ENCODE data around the gene HSD17B7. TPM values are rescaled to one million over a fixed set of nuclear protein-coding genes. Genes with fewer than 3 reads are reported as not detected.
A peak's percentile ranks its signal among the peaks of the same experiment; 100 is the strongest.

Gene HSD17B7
- total and polyA plus RNA-seq, 4 donors: 24.6 to 34.1 (median 28.8) TPM

DNA sequence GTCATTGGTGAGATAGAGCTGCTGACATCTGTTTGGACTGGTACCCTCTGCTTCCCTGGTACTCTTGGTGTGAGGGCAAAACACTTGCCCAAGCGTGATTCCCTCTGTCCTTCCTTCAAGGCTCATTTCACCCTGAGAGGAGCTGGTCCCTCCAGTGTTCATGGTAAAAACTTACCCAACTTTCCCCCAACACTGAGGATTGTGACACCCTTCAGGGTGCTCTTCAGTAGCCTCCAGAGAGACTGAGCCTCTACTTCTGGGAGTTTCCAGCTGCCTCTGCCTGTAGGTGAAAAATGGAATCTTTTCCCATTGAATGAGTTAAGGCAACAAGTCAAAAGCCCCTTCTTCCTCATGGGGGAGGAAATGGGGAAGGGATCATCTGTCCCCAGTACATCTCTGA, 60.8 kb downstream of the HSD17B7 start:
- no peak overlapping the region for H3K4me3 ChIP-seq (ENCODE audit: low read depth, low read length)
- WGBS (ENCODE audit: insufficient coverage): 88% methylated on average over 1 of the region's 1 CpG
- H3K27ac ChIP-seq (ENCODE audit: low read depth, low read length): no peak overlapping the region
- no peaks in the 10 kb centered on the region for H3K4me1 ChIP-seq (ENCODE audit: control insufficient read depth, insufficient read depth, low read length)
- H3K9me3 ChIP-seq (ENCODE audit: control insufficient read depth, insufficient read depth, low read length): no peaks in the 10 kb centered on the region
- DNase-seq (ENCODE audit: low read depth in 4 of 6, low spot score in 6 of 6): no peak
- no peaks in the 10 kb centered on the region for H3K27me3 ChIP-seq (ENCODE audit: control insufficient read depth, insufficient read depth, low read length)
- no peaks in the 10 kb centered on the region for H3K36me3 ChIP-seq (ENCODE audit: control insufficient read depth, insufficient read depth, low read length)

DNA sequence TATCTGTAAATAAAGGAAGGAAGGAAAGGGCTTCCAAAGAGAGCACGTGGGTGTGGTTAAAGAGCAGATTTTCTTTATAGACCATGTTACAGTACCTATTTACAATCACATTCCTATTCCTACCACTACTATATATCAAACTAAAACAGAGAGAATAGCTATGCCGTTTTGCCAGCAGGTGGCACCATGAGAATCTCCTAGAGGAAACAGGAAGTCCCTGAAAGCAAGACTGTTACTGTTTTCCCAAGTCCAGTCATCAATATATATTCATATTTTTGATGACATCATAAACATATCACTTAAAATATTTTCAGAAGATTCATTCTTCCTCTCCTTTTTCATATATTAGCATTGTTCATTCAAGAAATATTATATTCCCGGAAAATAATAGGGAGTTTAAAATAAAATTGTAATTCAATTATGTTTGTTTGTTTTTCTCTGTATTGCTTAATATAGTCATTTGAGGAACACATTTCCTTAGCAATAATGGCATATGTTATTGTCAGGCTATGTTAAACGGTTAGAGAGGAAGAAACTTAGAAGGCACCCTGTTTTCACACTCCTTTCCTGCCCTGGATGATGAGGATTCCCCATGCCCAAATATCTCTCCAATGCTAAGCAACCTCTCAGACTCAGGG, 63.9 kb downstream of the HSD17B7 start:
- H3K9me3 ChIP-seq (ENCODE audit: control insufficient read depth, insufficient read depth, low read length): no peaks in the 10 kb centered on the region
- WGBS (ENCODE audit: insufficient coverage): no CpG with 5 or more reads among the region's 4 CpGs
- H3K4me1 ChIP-seq (ENCODE audit: control insufficient read depth, insufficient read depth, low read length): no peaks in the 10 kb centered on the region
- no peaks in the 10 kb centered on the region for H3K27me3 ChIP-seq (ENCODE audit: control insufficient read depth, insufficient read depth, low read length)
- H3K36me3 ChIP-seq (ENCODE audit: control insufficient read depth, insufficient read depth, low read length): no peaks in the 10 kb centered on the region
- H3K27ac ChIP-seq (ENCODE audit: low read depth, low read length): no peak overlapping the region
- no peak overlapping the region for H3K4me3 ChIP-seq (ENCODE audit: low read depth, low read length)
- DNase-seq (ENCODE audit: low read depth in 4 of 6, low spot score in 6 of 6): peak in 5 of 6 donors; percentile 51 to 94 (median 57)

DNA sequence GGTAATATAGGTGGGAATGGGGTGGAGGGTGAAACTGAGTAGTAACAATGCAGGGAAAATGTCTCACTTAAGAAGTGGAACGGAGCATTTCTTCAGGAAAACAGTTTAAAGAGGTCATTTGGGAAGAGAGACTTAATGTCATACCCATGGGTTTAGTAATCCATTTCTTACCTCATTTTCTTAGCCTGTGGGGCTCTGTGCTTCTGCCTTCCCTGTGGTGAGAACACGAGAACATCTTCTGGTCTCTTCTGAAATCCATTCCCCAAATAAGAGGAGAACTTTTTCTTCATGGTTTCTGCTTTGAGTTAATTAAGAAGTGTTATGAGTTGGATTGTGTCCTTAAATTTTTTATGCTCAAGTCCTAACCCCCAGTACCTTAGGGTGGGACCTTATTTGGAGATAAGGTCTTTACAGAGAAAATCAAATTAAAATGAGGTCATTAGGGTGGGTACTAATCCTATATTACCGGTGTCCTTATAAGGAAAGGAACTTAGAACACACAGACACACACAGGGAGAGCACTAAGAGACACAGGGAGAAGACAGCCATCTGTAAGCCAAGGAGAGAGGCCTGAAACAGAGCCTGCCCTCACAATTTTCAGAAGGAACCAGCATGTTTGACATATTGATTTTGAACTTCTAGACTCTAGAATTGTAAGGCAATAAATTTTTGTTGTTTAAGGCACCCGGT, 65.1 kb downstream of the HSD17B7 start:
- H3K27ac ChIP-seq (ENCODE audit: low read depth, low read length): no peak overlapping the region
- no peaks in the 10 kb centered on the region for H3K9me3 ChIP-seq (ENCODE audit: control insufficient read depth, insufficient read depth, low read length)
- H3K4me3 ChIP-seq (ENCODE audit: low read depth, low read length): no peak overlapping the region
- no peaks in the 10 kb centered on the region for H3K4me1 ChIP-seq (ENCODE audit: control insufficient read depth, insufficient read depth, low read length)
- DNase-seq (ENCODE audit: low read depth in 4 of 6, low spot score in 6 of 6): no peak
- no peaks in the 10 kb centered on the region for H3K27me3 ChIP-seq (ENCODE audit: control insufficient read depth, insufficient read depth, low read length)
- WGBS (ENCODE audit: insufficient coverage): no CpG with 5 or more reads among the region's 4 CpGs
- H3K36me3 ChIP-seq (ENCODE audit: control insufficient read depth, insufficient read depth, low read length): no peaks in the 10 kb centered on the region

DNA sequence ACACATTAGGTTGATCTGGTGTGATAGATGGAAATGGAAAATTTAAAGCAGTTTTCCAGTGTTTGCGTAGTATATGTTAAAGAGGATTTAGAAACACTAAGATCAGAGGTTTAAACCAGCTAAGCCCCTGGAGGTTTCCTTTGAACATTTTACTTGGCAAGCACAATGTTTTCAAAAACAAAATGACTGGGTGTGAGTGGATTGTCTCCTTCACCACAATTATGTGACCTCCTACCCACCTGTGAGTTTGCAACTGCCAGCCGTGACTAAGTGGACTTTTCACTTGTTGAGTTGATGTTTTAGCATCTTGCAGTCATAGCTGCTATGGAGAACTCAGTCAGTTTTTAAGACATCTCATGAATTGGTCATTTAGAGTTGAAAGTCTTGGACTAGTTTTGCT, 65.8 kb downstream of the HSD17B7 start:
- H3K36me3 ChIP-seq (ENCODE audit: control insufficient read depth, insufficient read depth, low read length): no peaks in the 10 kb centered on the region
- DNase-seq (ENCODE audit: low read depth in 4 of 6, low spot score in 6 of 6): no peak
- H3K27ac ChIP-seq (ENCODE audit: low read depth, low read length): no peak overlapping the region
- H3K27me3 ChIP-seq (ENCODE audit: control insufficient read depth, insufficient read depth, low read length): no peaks in the 10 kb centered on the region
- 100% methylated on average over 1 of the region's 2 CpGs for WGBS (ENCODE audit: insufficient coverage)
- H3K4me1 ChIP-seq (ENCODE audit: control insufficient read depth, insufficient read depth, low read length): no peaks in the 10 kb centered on the region
- H3K9me3 ChIP-seq (ENCODE audit: control insufficient read depth, insufficient read depth, low read length): no peaks in the 10 kb centered on the region
- H3K4me3 ChIP-seq (ENCODE audit: low read depth, low read length): no peak overlapping the region

DNA sequence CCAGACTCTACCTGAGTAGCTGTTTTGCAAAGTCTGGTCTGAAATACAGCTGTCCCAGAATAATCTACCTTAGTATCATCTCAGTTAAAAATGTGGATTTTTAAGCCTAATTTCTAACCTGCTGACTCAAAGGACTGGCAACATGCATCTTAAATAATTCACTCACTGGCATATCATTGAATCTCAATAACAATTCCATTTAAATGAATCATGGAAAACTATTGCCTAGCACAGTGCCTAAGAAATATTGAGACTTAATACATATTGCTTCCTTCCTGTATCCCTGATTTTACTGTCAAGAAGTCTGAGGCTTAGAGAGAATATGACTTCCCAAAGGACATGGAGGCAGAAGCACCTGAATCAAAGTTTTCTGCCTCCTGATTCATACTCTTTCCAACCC, 67.3 kb downstream of the HSD17B7 start:
- H3K36me3 ChIP-seq (ENCODE audit: control insufficient read depth, insufficient read depth, low read length): no peaks in the 10 kb centered on the region
- no peak for DNase-seq (ENCODE audit: low read depth in 4 of 6, low spot score in 6 of 6)
- H3K27ac ChIP-seq (ENCODE audit: low read depth, low read length): no peak overlapping the region
- no peaks in the 10 kb centered on the region for H3K27me3 ChIP-seq (ENCODE audit: control insufficient read depth, insufficient read depth, low read length)
- H3K9me3 ChIP-seq (ENCODE audit: control insufficient read depth, insufficient read depth, low read length): no peaks in the 10 kb centered on the region
- no peak overlapping the region for H3K4me3 ChIP-seq (ENCODE audit: low read depth, low read length)
- no peaks in the 10 kb centered on the region for H3K4me1 ChIP-seq (ENCODE audit: control insufficient read depth, insufficient read depth, low read length)

DNA sequence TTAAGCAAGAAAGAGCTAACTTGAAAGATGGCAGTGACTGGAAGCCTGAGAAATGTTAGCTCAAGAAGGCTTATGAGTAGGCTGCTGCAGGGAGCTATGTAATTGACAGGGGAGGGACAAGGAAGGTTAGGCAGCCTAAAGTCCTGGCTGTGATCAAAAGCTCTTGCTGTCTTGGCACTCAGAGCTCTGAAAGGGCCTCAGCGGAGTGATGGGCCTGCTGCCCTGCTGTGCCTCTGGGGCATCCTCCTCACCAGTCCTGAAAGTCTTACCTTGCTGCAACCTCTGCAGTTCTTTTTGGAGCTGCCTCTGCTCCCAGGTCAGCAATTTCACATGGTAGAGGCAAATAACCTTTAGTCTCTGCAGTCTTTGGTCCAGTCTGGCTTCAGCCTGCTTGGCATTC, 68.7 kb downstream of the HSD17B7 start:
- Histone ChIP-seq H3K27me3 (ENCODE audit: control insufficient read depth, insufficient read depth, low read length) (no peaks in the 10 kb centered on the region), H3K36me3 (ENCODE audit: control insufficient read depth, insufficient read depth, low read length) (no peaks in the 10 kb centered on the region), H3K27ac (ENCODE audit: low read depth, low read length) (no peak overlapping the region), H3K9me3 (ENCODE audit: control insufficient read depth, insufficient read depth, low read length) (no peaks in the 10 kb centered on the region), H3K4me3 (ENCODE audit: low read depth, low read length) (no peak overlapping the region), H3K4me1 (ENCODE audit: control insufficient read depth, insufficient read depth, low read length) (no peaks in the 10 kb centered on the region)
- WGBS (ENCODE audit: insufficient coverage): 27% methylated on average over 1 of the region's 1 CpG
- DNase-seq (ENCODE audit: low read depth in 4 of 6, low spot score in 6 of 6): no peak

DNA sequence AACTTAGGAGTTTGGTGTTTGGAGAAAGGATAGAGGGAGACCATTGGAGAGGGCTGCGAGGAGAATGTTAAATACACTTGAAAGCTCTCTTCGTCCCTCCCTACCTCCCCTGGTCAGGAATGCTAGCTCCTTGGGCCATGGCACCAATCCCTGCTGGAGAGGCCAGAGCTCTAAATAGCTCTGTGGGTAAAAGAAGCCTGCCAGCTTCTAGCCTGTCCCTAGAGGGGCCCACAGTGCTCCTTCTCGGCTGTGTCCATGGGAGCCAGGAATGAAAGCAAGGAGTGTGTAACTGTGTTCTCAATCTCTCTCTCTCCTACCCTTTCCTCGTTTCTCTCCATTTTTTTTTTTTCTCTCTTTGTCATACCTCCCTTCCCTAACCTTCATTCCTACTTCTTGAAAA, 70.6 kb downstream of the HSD17B7 start, which contains the start of gene CCDC190:
Gene CCDC190 (minus strand): TSS at position 75 of the 400 bp plus-strand sequence. CDS start 1,529 bp downstream, outside the sequence.
- no CpG with 5 or more reads among the region's 4 CpGs for WGBS (ENCODE audit: insufficient coverage)
- Histone ChIP-seq H3K4me3 (ENCODE audit: low read depth, low read length) (no peak within 1 kb of the TSS), H3K27ac (ENCODE audit: low read depth, low read length) (no peak within 1 kb of the TSS)

DNA sequence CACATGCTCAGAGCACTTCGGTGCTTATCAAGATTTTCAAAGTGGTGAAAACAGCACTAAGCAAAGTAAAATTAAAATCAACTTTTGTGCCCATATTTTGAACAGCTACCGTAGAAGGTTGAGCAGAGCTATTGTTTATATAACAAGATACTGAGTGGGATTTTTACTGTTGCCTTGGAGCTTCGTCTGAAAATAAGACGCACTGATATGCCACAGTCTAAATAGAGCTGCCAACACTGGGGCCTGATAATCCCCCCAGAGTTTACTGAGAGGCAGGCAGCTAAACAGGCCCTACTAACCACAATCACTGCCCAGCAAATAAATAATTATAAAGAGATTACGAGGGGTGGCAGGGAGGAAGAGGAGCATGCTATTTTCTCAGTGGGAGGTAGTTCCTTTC, 71.1 kb downstream of the HSD17B7 start:
- WGBS (ENCODE audit: insufficient coverage): 33% methylated on average over 2 of the region's 5 CpGs
- no peaks in the 10 kb centered on the region for H3K36me3 ChIP-seq (ENCODE audit: control insufficient read depth, insufficient read depth, low read length)
- DNase-seq (ENCODE audit: low read depth in 4 of 6, low spot score in 6 of 6): no peak
- no peaks in the 10 kb centered on the region for H3K9me3 ChIP-seq (ENCODE audit: control insufficient read depth, insufficient read depth, low read length)
- no peak overlapping the region for H3K27ac ChIP-seq (ENCODE audit: low read depth, low read length)
- H3K4me1 ChIP-seq (ENCODE audit: control insufficient read depth, insufficient read depth, low read length): no peaks in the 10 kb centered on the region
- H3K4me3 ChIP-seq (ENCODE audit: low read depth, low read length): no peak overlapping the region
- no peaks in the 10 kb centered on the region for H3K27me3 ChIP-seq (ENCODE audit: control insufficient read depth, insufficient read depth, low read length)

More for the DNA sequence above, 70.6 kb downstream of the HSD17B7 start, which contains the start of gene CCDC190:
- Histone ChIP-seq H3K9me3 (ENCODE audit: control insufficient read depth, insufficient read depth, low read length) (no peaks in the 10 kb centered on the region), H3K36me3 (ENCODE audit: control insufficient read depth, insufficient read depth, low read length) (no peaks in the 10 kb centered on the region), H3K27me3 (ENCODE audit: control insufficient read depth, insufficient read depth, low read length) (no peaks in the 10 kb centered on the region), H3K4me1 (ENCODE audit: control insufficient read depth, insufficient read depth, low read length) (no peaks in the 10 kb centered on the region)
- peak in 1 of 6 donors; percentile 26 for DNase-seq (ENCODE audit: low read depth in 4 of 6, low spot score in 6 of 6)
